Adipose tissue (tissue), 3 donors: ENCODE results near the gene TULP3. TPM values are rescaled to one million over a fixed set of nuclear protein-coding genes. Genes with fewer than 3 reads are reported as not detected.
A peak's percentile ranks its signal among the peaks of the same experiment; 100 is the strongest.
"Not testable (repeated sequence)": the region's sequence is repeated elsewhere in the genome, so short reads cannot be mapped to it uniquely, and the experiment has no call there.

Source experiments
- H3K27ac ChIP-seq: one replicate; pipeline ENCODE4 v1.5.1; 2013; ENCODE audit warnings: low read depth, low read length
- WGBS, 3 donors: extraction: QIAGEN DNeasy Blood & Tissue Kit; methylation state at CpG; one replicate each; pipeline ENCODE4 v1.1.7; 2013; 5-methylcytosine and 5-hydroxymethylcytosine counted together
- polyA plus RNA-seq, 3 donors: library from polyadenylated mRNA; stranded (reverse); fragments of 200-250 nt; gene quantifications; one replicate each; pipeline ENCODE4 v1.2.3, GENCODE V29; 2013
- donor health status: healthy with polysubstance abuse.
- donor health status: Bipolar disorder and iron deficiency.
- donor health status: healthy.

The TULP3 gene
- polyA plus RNA-seq, 3 donors = 5.1 to 23.4 (median 11.0) TPM

DNA sequence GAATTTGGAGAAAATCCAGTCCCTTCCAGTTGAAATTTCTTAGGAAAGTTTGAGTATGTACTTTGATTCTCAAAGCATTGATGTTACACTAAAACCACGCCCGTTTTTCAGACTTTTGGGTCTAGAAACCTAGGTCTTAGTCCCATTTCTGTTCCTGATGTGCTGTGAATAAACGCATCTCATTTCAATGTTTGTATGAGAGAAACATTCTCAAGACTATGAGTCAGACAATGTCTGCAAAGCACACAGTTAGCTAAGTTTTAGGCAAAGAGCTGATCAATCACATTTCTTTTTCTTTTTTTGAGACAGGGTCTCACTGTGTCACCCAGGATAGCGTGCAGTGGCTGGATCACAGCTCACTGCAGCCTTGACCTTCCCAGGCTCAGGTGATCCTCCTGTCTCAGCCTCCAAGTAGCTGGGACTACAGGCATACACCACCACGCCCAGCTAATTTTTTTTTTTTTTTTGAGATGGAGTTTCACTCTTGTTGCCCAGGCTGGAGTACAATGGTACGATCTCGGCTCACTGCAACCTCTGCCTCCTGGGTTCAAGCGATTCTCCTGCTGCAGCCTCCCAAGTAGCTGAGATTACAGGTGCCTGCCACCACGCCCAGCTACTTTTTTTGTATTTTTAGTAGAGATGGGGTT is 21.6 kb upstream of the TULP3 start:
- H3K27ac ChIP-seq = not testable (repeated sequence)
- WGBS, 3 donors = 92 to 97% (median 96%) methylated on average over 9 of the region's 9 CpGs

- 3 to 6% (median 5%) methylated on average over 33 to 38 of the region's 38 CpGs for WGBS, 3 donors
- no peak overlapping the region for H3K27ac ChIP-seq
Measured at GRCh38 chr12:2876431-2877046, 14.2 kb upstream of the TULP3 start.

DNA sequence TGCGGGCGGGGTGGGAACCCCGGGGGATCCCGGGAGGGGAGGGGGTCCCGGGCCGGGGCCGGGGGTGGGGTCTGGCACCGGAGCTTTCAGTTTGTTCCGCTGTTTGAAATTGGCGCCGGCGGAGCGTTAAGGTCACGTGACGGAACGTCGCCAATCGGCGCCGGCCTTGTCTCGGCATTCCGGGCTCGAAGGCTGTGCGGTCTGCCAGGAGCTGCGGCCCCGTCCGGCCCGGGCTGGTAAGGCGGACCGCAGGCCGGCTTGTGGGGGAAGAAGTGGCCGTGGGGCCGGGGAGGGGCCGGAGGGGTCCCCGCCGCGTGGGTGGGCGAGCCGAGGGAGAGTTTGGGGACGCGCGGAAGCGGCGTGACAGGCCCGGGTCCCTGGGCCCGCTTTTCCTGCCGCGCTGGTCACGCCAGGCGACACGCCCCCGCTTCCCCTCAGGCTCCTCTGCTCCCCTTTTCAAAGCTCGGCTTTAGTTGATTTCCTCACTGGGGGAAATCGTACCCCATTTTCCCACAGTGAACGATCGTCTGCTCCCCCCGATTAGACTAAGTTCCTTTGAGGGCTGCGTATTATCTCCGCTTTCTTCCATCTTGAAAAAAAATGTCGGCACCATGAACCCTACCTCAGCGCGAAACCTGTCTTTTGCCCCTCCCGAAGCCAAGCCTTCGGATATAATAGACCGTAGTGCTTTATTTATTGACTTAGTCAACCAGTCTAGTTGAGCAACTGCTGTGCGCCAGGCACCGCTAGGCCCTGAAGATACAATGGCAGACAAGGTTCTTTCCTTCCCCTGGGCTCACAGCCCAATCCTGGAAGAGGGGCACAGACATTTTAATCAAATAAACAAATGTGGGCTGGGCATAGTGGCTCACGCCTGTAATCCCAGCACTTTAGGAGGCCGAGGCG is 13.4 kb upstream of the TULP3 start, which contains the start of the genes FOXM1 and RHNO1:
TSS of gene FOXM1 (minus strand) at position 128 of the 906 bp plus-strand sequence. CDS start 2,696 bp downstream, outside the sequence.
TSS of gene RHNO1 (plus strand) at position 177 of the 906 bp plus-strand sequence. CDS start 8,144 bp downstream, outside the sequence.
- WGBS, 3 donors = 1% methylated on average over 69 to 70 of the region's 70 CpGs
- peak within 1 kb of the TSS; percentile 78 for H3K27ac ChIP-seq

- H3K27ac ChIP-seq = peak overlapping the region; percentile 78
- 44 to 47% (median 45%) methylated on average over 16 of the region's 16 CpGs for WGBS, 3 donors
Measured at GRCh38 chr12:2877953-2878732, 12.5 kb upstream of the TULP3 start.

GRCh38 chr12:2879853-2880252 is 10.8 kb upstream of the TULP3 start:
- 95 to 97% (median 95%) methylated on average over 3 of the region's 3 CpGs for WGBS, 3 donors
- H3K27ac ChIP-seq = no peak overlapping the region

DNA sequence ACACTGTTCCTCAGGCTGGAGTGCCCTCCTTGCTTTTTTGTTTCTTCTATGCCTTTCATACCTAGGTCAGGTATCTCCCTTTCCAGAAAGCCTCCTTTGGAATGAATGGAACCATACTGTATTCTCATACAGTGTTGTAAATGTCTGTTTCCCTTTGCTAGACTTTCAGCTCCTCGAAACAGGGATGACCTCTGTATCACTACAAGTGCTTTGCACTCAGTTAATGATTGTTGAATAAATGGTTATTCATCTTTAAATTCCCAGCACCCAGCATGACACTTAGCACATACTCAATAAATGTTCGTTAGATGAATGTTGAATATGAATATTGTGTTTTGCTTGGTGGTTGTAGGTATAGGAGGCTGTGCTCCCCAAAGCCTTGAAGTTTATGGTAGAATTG is 5.9 kb upstream of the TULP3 start:
- H3K27ac ChIP-seq = no peak overlapping the region
- 60 to 89% (median 87%) methylated on average over 2 of the region's 2 CpGs for WGBS, 3 donors

DNA sequence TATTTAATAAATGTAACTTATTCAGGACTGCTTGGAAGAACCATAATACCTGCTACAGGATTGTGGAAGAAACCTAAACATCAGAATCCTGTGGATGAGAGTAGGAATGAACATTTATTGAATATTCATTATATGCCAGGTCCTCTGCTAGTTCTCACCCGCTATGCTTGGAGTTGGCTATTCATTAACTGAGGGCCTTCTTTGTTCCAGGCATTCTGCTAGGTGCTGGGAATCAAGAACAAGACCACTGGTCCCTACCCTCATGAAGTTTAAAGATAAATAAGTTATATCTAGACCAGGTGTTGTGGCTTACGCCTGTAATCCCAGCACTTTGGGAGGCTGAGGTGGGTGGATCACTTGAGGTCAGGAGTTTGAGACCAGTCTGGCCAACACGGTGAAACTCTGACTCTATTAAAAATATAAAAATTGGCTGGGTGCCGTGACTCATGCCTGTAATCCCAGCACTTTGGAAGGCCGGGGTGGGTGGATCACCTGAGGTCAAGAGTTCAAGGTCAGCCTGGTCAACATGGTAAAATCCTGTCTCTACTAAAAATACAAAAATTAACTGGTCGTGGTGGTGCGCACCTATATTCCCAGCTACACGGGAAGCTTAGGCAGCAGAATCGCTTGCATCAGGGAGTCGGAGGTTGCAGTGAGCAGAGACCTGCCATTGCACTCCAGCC is 3.8 kb upstream of the TULP3 start:
- WGBS, 3 donors = 69 to 94% (median 94%) methylated on average over 10 of the region's 10 CpGs

GRCh38 chr12:2890001-2890387 is 697 bp upstream of the TULP3 start:
- no peak overlapping the region for H3K27ac ChIP-seq
- WGBS, 3 donors = 68 to 75% (median 71%) methylated on average over 10 of the region's 10 CpGs

More for the DNA sequence above, 3.8 kb upstream of the TULP3 start:
- H3K27ac ChIP-seq = no peak overlapping the region

DNA sequence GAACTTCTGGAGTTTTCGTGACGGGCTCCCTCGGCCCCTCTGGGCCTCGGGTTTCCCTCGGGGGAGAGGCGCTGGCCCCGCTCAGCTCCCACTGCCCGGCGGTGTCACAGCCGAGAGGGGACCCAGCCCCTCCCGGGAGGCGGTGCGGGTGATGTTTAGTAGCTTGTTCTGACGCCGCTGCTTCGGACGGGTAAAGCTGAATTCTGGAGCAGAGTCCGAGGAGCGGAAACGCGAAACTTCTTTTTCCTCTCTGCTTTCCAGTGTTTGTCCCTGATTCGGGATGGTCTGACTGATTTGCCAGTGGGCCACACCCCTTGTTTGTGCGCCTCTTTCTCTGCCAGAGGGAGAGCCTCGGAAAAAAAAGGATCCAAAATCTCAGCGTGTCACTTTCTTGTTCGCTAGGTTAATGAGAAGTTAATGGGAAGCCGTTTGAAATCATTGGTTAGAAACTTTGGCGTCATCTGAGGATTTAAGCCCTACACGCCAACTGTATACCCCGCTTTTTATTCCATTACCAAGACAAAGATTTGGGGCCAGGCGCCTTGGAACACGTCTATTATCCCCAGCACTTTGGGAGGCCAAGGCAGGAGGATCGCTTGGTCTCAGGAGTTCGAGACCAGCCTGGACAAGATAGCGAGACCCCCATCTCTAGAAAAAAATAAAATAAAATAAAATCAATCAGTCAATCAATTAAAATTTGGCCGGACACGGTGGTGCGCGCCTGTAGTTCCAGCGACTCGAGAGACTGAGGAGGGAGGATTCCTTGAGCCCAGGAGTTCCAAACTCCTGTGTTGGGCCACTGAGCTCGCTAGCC is 756 bp downstream of the TULP3 start:
- H3K27ac ChIP-seq = peak overlapping the region; percentile 80
- 21 to 22% (median 21%) methylated on average over 42 of the region's 42 CpGs for WGBS, 3 donors

- 63 to 84% (median 75%) methylated on average over 12 of the region's 12 CpGs for WGBS, 3 donors
- H3K27ac ChIP-seq = no peak overlapping the region
Measured at GRCh38 chr12:2892246-2892645, 1.6 kb downstream of the TULP3 start.

GRCh38 chr12:2893007-2893406 is 2.3 kb downstream of the TULP3 start:
- no peak overlapping the region for H3K27ac ChIP-seq
- WGBS, 3 donors = 81 to 86% (median 85%) methylated on average over 8 of the region's 8 CpGs

- no peak overlapping the region for H3K27ac ChIP-seq
Measured at GRCh38 chr12:2895051-2895451, 4.4 kb downstream of the TULP3 start.

GRCh38 chr12:2895511-2895910 is 4.8 kb downstream of the TULP3 start:
- 50 to 77% (median 74%) methylated on average over 2 of the region's 2 CpGs for WGBS, 3 donors

More at GRCh38 chr12:2895051-2895451, 4.4 kb downstream of the TULP3 start:
- WGBS, 3 donors = 25 to 72% (median 67%) methylated on average over 2 of the region's 2 CpGs

GRCh38 chr12:2897418-2897817 is 6.7 kb downstream of the TULP3 start:
- H3K27ac ChIP-seq = no peak overlapping the region

More at GRCh38 chr12:2895511-2895910, 4.8 kb downstream of the TULP3 start:
- H3K27ac ChIP-seq = no peak overlapping the region

DNA sequence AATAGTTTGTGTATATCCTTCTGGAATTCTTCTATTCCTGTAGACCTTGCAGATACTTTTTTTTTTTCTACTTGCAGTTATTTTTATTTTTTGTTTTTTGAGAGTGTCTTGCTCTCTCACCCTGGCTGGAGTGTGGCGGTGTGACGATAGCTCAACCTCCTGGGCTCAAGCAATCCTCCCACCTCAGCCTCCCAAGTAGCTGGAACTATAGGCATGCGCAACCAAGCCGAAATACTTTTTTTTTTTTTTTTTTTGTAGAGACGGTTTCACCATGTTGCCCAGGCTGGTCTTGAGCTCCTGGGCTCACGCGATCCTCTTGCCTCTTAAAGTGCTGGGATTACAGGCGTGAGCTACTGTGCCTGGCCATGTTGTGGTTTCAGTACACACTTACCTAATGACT is 10.0 kb downstream of the TULP3 start:
- 91 to 95% (median 92%) methylated on average over 8 of the region's 8 CpGs for WGBS, 3 donors
- H3K27ac ChIP-seq = no peak overlapping the region

More at GRCh38 chr12:2897418-2897817, 6.7 kb downstream of the TULP3 start:
- 95 to 98% (median 97%) methylated on average over 5 of the region's 5 CpGs for WGBS, 3 donors

DNA sequence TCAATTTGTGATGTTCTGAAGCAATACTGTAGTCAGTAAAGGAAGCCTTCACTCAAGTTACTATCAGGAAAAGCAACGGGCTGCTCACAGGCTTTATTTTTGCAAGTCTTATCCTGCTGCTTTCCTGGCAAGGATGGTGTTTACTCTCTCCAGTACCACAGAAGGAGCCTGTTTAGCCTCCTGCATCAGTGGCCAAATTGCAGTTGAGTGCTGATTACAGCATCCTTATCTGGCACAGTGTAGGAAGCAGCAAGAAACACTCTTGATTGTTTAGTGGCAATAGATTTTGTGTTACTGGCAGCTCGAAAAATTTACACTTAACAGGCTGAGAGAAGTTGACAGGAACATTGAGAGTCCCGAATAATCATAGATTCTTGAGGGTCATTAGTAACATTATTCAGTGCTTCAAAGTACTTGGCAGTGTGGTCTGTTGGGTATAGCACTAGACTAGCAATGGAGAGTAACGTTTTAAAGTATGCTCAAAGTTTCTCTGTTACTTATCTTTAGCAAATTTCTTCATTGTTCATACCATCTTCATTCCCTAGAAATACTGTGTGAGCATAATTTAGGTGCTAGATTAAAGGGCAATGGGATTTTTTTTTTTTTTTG is 11.7 kb downstream of the TULP3 start:
- WGBS, 3 donors = 20 to 49% (median 47%) methylated on average over 4 of the region's 4 CpGs
- no peak overlapping the region for H3K27ac ChIP-seq
